HEK293 (cell line): Measurements from ENCODE around the gene ZNF532.

ENCODE experiments used
- CTCF ChIA-PET: fragments of 350-600 bp; formaldehyde crosslinking; extraction: SDS; loops from one replicate; lab custom pipeline; 2021; ENCODE audit warnings: antibody characterized with exemption; lab: Yijun Ruan, JAX
- POLR2A ChIA-PET: fragments of 300-600 bp; formaldehyde crosslinking; extraction: SDS; loops from one replicate; lab custom pipeline; 2020; ENCODE audit warnings: antibody characterized with exemption, inconsistent platforms; lab: Yijun Ruan, JAX
- H3K27ac ChIP-seq: fragments of 200-500 bp; sonication (Bioruptor generic); 2 replicates; pipeline ENCODE4 v1.5.1; 2014; ENCODE audit warnings: low read depth, low read length, control low read depth, inconsistent platforms; ENCODE audit errors: extremely low read depth
- H3K36me3 ChIP-seq, 2 experiments: fragments of 200-500 bp in 1 of 2; sonication (Bioruptor generic) in 1 of 2; 1 replicate in 1 of 2; 2 replicates in 1 of 2; pipeline ENCODE4 v1.5.1; 2014 to 2017; ENCODE audit warnings: inconsistent platforms in 2 of 2, low read length in 2 of 2; ENCODE audit not compliant: control insufficient read depth in 2 of 2, insufficient read depth in 1 of 2
- H3K4me1 ChIP-seq: fragments of 200-500 bp; sonication (Bioruptor generic); 2 replicates; pipeline ENCODE4 v1.5.1; 2014; ENCODE audit warnings: mild to moderate bottlenecking, low read length, inconsistent platforms; ENCODE audit not compliant: control insufficient read depth, insufficient read depth
- H3K4me3 ChIP-seq: 2 replicates; pipeline ENCODE4 v1.5.1; 2011; ENCODE audit warnings: low read depth, mild to moderate bottlenecking, control low read depth, low read length, moderate library complexity
- H3K9me3 ChIP-seq: fragments of 200-500 bp; sonication (Bioruptor generic); 2 replicates; pipeline ENCODE4 v1.5.1; 2014; ENCODE audit warnings: low read depth, low read length, inconsistent platforms; ENCODE audit not compliant: control insufficient read depth, insufficient read depth
- EGR2 ChIP-seq: fragments of 450-650 bp; formaldehyde crosslinking; IDR thresholded peaks from 2 replicates; pipeline ENCODE4 v1.5.1; 2016; ENCODE audit warnings: low read depth, missing biosample characterization, missing genetic modification characterization
- MZF1 ChIP-seq: fragments of 450-650 bp; formaldehyde crosslinking; IDR thresholded peaks from 2 replicates; pipeline ENCODE4 v1.5.1; 2017; ENCODE audit warnings: missing biosample characterization, missing genetic modification characterization, borderline replicate concordance
- ZBTB1 ChIP-seq: fragments of 450-650 bp; formaldehyde crosslinking; IDR thresholded peaks from 2 replicates; pipeline ENCODE4 v1.5.1; 2016; ENCODE audit warnings: missing biosample characterization, missing genetic modification characterization
- ZBTB26 ChIP-seq: fragments of 450-650 bp; formaldehyde crosslinking; optimal IDR thresholded peaks from 2 replicates; pipeline ENCODE3; 2016; ENCODE audit warnings: missing biosample characterization, mild to moderate bottlenecking, missing genetic modification characterization
- ZEB2 ChIP-seq: fragments of 450-650 bp; formaldehyde crosslinking; IDR thresholded peaks from 2 replicates; pipeline ENCODE4 v1.5.1; 2016; ENCODE audit warnings: missing biosample characterization, missing genetic modification characterization
- ZFP69B ChIP-seq: fragments of 450-650 bp; formaldehyde crosslinking; IDR thresholded peaks from 2 replicates; pipeline ENCODE4 v1.5.1; 2016; ENCODE audit warnings: missing biosample characterization, missing genetic modification characterization
- ZNF155 ChIP-seq: fragments of 450-650 bp; formaldehyde crosslinking; IDR thresholded peaks from 2 replicates; pipeline ENCODE4 v1.5.1; 2016; ENCODE audit warnings: missing biosample characterization, missing genetic modification characterization
- ZNF280D ChIP-seq: fragments of 450-650 bp; formaldehyde crosslinking; IDR thresholded peaks from 2 replicates; pipeline ENCODE4 v1.5.1; 2016; ENCODE audit warnings: missing biosample characterization, missing genetic modification characterization
- ZNF350 ChIP-seq: fragments of 450-650 bp; formaldehyde crosslinking; IDR thresholded peaks from 2 replicates; pipeline ENCODE4 v1.5.0; 2017; ENCODE audit warnings: missing biosample characterization, mild to moderate bottlenecking, missing genetic modification characterization
- ZNF624 ChIP-seq: fragments of 450-650 bp; formaldehyde crosslinking; IDR thresholded peaks from 2 replicates; pipeline ENCODE4 v1.5.1; 2017; ENCODE audit warnings: missing biosample characterization, missing genetic modification characterization
- ZNF670 ChIP-seq: fragments of 450-650 bp; formaldehyde crosslinking; IDR thresholded peaks from 2 replicates; pipeline ENCODE4 v1.5.1; 2016; ENCODE audit warnings: missing biosample characterization, missing genetic modification characterization, low read depth
- ZNF830 ChIP-seq: fragments of 450-650 bp; IDR thresholded peaks from 2 replicates; pipeline ENCODE4 v1.5.0; 2018; ENCODE audit warnings: missing biosample characterization, missing genetic modification characterization, low read depth, mild to moderate bottlenecking, moderate library complexity
- ZNF843 ChIP-seq: fragments of 450-650 bp; formaldehyde crosslinking; IDR thresholded peaks from 2 replicates; pipeline ENCODE4 v1.5.1; 2016; ENCODE audit warnings: missing biosample characterization, missing genetic modification characterization
- ZXDB ChIP-seq: fragments of 450-650 bp; formaldehyde crosslinking; IDR thresholded peaks from 2 replicates; pipeline ENCODE4 v1.5.1; 2016; ENCODE audit warnings: missing biosample characterization, missing genetic modification characterization
- TF ChIP-seq, protein P1 (sequence below): fragments of 450-650 bp; formaldehyde crosslinking; IDR thresholded peaks from 2 replicates; pipeline ENCODE4 v1.5.0; 2017; ENCODE audit warnings: missing biosample characterization, missing genetic modification characterization, borderline replicate concordance
- TF ChIP-seq, protein P2 (sequence below): fragments of 450-650 bp; formaldehyde crosslinking; IDR thresholded peaks from 2 replicates; pipeline ENCODE4 v1.5.1; 2016; ENCODE audit warnings: missing biosample characterization, missing genetic modification characterization

Gene ZNF532

GRCh38 chr18:58870130-58870529, 5.5 kb downstream of the ZNF532 start:
- no peak overlapping the region for H3K27ac ChIP-seq
- no peaks in the 10 kb centered on the region for H3K4me1 ChIP-seq

GRCh38 chr18:58870621-58871020, 5.9 kb downstream of the ZNF532 start:
- H3K4me1 ChIP-seq, result no peaks in the 10 kb centered on the region
- H3K36me3 ChIP-seq, result peaks cover 0 to 24% of the 10 kb centered on the region in 2 experiments
- H3K9me3 ChIP-seq, result no peaks in the 10 kb centered on the region
- TF ChIP-seq ZNF670 (tag by site-specific recombination) (no peak), ZNF350 (tag by site-specific recombination) (no peak)
- no peak overlapping the region for H3K4me3 ChIP-seq
- no peak overlapping the region for H3K27ac ChIP-seq
- CTCF ChIA-PET, result interaction anchor here (0.6 kb wide), 1 partner anchor 1091 kb away, joined by 3 read pairs; no protein-coding TSS in a partner anchor
- POLR2A ChIA-PET, result no interaction called here

More at GRCh38 chr18:58870130-58870529, 5.5 kb downstream of the ZNF532 start:
- CTCF ChIA-PET, result interaction anchor here (0.6 kb wide), 1 partner anchor 1090 kb away, joined by 3 read pairs; no protein-coding TSS in a partner anchor
- H3K9me3 ChIP-seq, result no peaks in the 10 kb centered on the region
- POLR2A ChIA-PET, result no interaction called here
- TF ChIP-seq, protein P1, sequence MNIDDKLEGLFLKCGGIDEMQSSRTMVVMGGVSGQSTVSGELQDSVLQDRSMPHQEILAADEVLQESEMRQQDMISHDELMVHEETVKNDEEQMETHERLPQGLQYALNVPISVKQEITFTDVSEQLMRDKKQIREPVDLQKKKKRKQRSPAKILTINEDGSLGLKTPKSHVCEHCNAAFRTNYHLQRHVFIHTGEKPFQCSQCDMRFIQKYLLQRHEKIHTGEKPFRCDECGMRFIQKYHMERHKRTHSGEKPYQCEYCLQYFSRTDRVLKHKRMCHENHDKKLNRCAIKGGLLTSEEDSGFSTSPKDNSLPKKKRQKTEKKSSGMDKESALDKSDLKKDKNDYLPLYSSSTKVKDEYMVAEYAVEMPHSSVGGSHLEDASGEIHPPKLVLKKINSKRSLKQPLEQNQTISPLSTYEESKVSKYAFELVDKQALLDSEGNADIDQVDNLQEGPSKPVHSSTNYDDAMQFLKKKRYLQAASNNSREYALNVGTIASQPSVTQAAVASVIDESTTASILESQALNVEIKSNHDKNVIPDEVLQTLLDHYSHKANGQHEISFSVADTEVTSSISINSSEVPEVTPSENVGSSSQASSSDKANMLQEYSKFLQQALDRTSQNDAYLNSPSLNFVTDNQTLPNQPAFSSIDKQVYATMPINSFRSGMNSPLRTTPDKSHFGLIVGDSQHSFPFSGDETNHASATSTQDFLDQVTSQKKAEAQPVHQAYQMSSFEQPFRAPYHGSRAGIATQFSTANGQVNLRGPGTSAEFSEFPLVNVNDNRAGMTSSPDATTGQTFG (tag by site-specific recombination), result no peak
- no peak for TF ChIP-seq ZNF155 (tag by site-specific recombination)
- no peak for TF ChIP-seq ZNF624 (tag by site-specific recombination)
- no peak for TF ChIP-seq ZNF280D
- TF ChIP-seq ZNF830 (tag by site-specific recombination), result no peak
- H3K36me3 ChIP-seq, result peaks cover 0 to 26% of the 10 kb centered on the region in 2 experiments
- H3K4me3 ChIP-seq, result no peak overlapping the region

DNA sequence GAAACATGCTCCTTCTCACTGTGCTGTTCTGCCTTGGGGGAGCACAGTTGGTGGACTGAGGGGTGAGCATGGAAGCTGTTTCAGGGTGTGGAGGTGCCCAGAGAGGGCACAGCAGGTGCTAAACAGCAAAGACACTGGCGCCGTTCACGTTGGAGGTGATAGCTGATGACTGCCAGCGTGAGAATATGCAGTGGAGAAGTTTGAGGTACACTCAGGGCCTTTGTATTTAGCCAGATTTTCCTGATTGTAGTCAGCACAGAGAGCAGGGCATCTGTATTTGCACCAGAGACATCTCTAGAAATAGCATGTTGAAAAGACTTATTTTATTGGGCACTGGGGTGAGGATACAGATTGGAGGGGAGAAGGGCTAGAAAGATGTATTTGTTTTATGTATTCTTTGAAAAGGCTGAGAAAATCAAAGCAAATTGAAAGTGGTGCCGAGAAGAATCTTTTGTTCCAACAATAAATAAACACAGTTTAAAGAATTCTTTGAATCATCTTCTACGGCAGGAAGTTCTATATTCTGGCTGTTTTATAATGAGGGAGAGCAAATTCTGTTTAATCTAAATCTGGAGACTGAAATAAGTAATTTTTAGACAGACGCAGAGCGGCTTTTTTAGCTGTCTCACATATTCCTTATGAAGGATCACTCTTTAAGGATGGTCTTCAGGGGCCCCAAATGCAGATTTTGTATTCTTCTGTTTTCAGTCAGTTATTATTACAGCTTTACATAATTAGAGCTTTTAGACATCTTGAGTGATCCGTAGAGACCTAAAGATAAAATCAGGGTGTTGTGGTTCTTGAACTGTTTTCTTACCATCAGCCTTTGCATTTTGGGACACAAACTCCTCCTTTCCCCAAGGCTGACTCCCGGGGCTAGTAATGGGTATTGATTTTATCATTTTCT, 7.1 kb downstream of the ZNF532 start:
- Histone ChIP-seq H3K36me3 (peaks cover 0 to 21% of the 10 kb centered on the region in 2 experiments), H3K9me3 (no peaks in the 10 kb centered on the region), H3K4me1 (no peaks in the 10 kb centered on the region), H3K4me3 (no peak overlapping the region), H3K27ac (no peak overlapping the region; the same call in 1 of the 2 replicates)
- ChIA-PET POLR2A (no interaction called here), CTCF (interaction anchor here (0.9 kb wide), 1 partner anchor 10 kb away, joined by 3 read pairs; no protein-coding TSS in a partner anchor)
- TF ChIP-seq ZEB2 (tag by site-specific recombination) (no peak), MZF1 (tag by site-specific recombination) (no peak), ZNF843 (tag by site-specific recombination) (no peak), ZXDB (tag by site-specific recombination) (no peak), ZBTB1 (tag by site-specific recombination) (no peak), ZBTB26 (tag by site-specific recombination) (no peak), ZFP69B (tag by site-specific recombination) (no peak), EGR2 (no peak)
- TF ChIP-seq, protein P2, sequence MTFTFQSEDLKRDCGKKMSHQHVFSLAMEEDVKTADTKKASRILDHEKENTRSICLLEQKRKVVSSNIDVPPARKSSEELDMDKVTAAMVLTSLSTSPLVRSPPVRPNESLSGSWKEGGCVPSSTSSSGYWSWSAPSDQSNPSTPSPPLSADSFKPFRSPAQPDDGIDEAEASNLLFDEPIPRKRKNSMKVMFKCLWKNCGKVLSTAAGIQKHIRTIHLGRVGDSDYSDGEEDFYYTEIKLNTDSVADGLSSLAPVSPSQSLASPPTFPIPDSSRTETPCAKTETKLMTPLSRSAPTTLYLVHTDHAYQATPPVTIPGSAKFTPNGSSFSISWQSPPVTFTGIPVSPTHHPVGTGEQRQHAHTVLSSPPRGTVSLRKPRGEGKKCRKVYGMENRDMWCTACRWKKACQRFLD (tag by site-specific recombination), result no peak
